HepG2 (cell line): ENCODE results near the gene SETD2. TPM values are rescaled to one million over a fixed set of nuclear protein-coding genes. Genes with fewer than 3 reads are reported as not detected.

ENCODE experiments used
- BORCS8-MEF2B ChIP-seq: sonication (generic); formaldehyde crosslinking; IDR thresholded peaks from 2 replicates; pipeline ENCODE4 v1.8.0; 2022; ENCODE audit warnings: mild to moderate bottlenecking, missing genetic modification reagents
- FOXA1 ChIP-seq, 2 experiments: fragments of 450-650 bp in 1 of 2; sonication (generic) in 1 of 2; formaldehyde crosslinking in 1 of 2; IDR thresholded peaks; 2 replicates each; pipeline versions ENCODE4 v1.4.0 to v1.6.1; 2016 to 2020; ENCODE audit warnings: missing genetic modification reagents in 1 of 2
- GATAD1 ChIP-seq: IDR thresholded peaks from 2 replicates; pipeline ENCODE4 v1.6.1; 2016; ENCODE audit warnings: missing genetic modification reagents, missing compliant biosample characterization
- HNF1A ChIP-seq, 2 experiments: sonication (generic) in 1 of 2; formaldehyde crosslinking in 1 of 2; IDR thresholded peaks; 2 replicates each; pipeline versions ENCODE4 v1.4.0 to v1.6.1; 2016 to 2020; ENCODE audit warnings: borderline replicate concordance in 1 of 2, low read depth in 1 of 2, mild to moderate bottlenecking in 1 of 2, missing genetic modification reagents in 1 of 2
- KAT8 ChIP-seq: IDR thresholded peaks from 2 replicates; pipeline ENCODE4 v1.6.1; 2016; ENCODE audit warnings: missing genetic modification reagents, missing compliant biosample characterization
- NAIF1 ChIP-seq: sonication (generic); formaldehyde crosslinking; IDR thresholded peaks from 2 replicates; pipeline ENCODE4 v1.5.0; 2020; ENCODE audit warnings: mild to moderate bottlenecking, missing genetic modification reagents, borderline replicate concordance
- PCBP2 ChIP-seq: fragments of 200-400 bp; formaldehyde crosslinking; optimal IDR thresholded peaks from 2 replicates; pipeline ENCODE3; 2018; ENCODE audit warnings: low read length, low read depth; ENCODE audit not compliant: poor library complexity, severe bottlenecking
- RBFOX2 ChIP-seq: fragments of 200-400 bp; formaldehyde crosslinking; IDR thresholded peaks from 2 replicates; pipeline ENCODE4 v1.6.1; 2017; ENCODE audit warnings: low read depth, mild to moderate bottlenecking, low read length
- SNAPC4 ChIP-seq: sonication (generic); formaldehyde crosslinking; IDR thresholded peaks from 2 replicates; pipeline ENCODE4 v1.4.0; 2020; ENCODE audit warnings: mild to moderate bottlenecking, missing genetic modification reagents
- ZNF770 ChIP-seq: sonication (generic); formaldehyde crosslinking; IDR thresholded peaks from 2 replicates; pipeline ENCODE4 v1.5.0; 2020; ENCODE audit warnings: mild to moderate bottlenecking, missing genetic modification reagents
- polyA plus RNA-seq, 8 experiments: library from polyadenylated mRNA; depleted of rRNA in 3 of 8; stranded (reverse) in 7 of 8; unstranded in 1 of 8; fragments of >200 nt; fragmentation: Illumina TruSeq in 4 of 8; extraction: Trizol in 4 of 8; gene quantifications; 2 replicates each; pipeline versions ENCODE4 v1.2.1 to v1.2.3, GENCODE V29; 2011 to 2016; ENCODE audit warnings: low read depth in 4 of 8, missing spikeins in 1 of 8, mixed read lengths in 1 of 8; ENCODE audit not compliant: insufficient read depth in 1 of 8
- total RNA-seq, 5 experiments: library from RNA; depleted of rRNA; stranded (reverse); fragments of >200 nt; fragmentation: Illumina TruSeq; extraction: Trizol; gene quantifications; 2 replicates each; pipeline ENCODE4 v1.2.3, GENCODE V29; 2016; ENCODE audit warnings: low read depth in 1 of 5
- TF ChIP-seq, protein P1 (sequence below): sonication (generic); formaldehyde crosslinking; conservative IDR thresholded peaks from 2 replicates; pipeline ENCODE4 v1.4.0; 2020; ENCODE audit warnings: missing genetic modification reagents

Gene SETD2
- total and polyA plus RNA-seq, 2 of the 13 experiments (the other 11 are each of a cell fraction or from before 2014, with no cell fraction given) = 14.2 to 24.2 TPM

- TF ChIP-seq SNAPC4 (CRISPR knock-in tag) (no peak), BORCS8-MEF2B (CRISPR knock-in tag) (0 out of 2 replicates have a peak, but pooled peaks have one; percentile 65), HNF1A (IDR thresholded peaks at IDR 0.05; ENCODE audit: low read depth) (peak; percentile 87), HNF1A (CRISPR knock-in tag; IDR thresholded peaks at IDR 0.05; ENCODE audit: borderline replicate concordance) (peak; percentile 97), NAIF1 (CRISPR knock-in tag) (no peak), GATAD1 (peak; percentile 39; the same call in 1 of the 2 replicates), ZNF770 (CRISPR knock-in tag) (peak; percentile 87), RBFOX2 (0 out of 2 replicates have a peak, but pooled peaks have one; percentile 35), KAT8 (CRISPR knock-in tag) (peak; percentile 78; the same call in 1 of the 2 replicates), PCBP2 (no peak), FOXA1 (IDR thresholded peaks at IDR 0.05) (no peak), FOXA1 (CRISPR knock-in tag; IDR thresholded peaks at IDR 0.05) (0 out of 2 replicates have a peak, but pooled peaks have one; percentile 13)
- TF ChIP-seq, protein P1, sequence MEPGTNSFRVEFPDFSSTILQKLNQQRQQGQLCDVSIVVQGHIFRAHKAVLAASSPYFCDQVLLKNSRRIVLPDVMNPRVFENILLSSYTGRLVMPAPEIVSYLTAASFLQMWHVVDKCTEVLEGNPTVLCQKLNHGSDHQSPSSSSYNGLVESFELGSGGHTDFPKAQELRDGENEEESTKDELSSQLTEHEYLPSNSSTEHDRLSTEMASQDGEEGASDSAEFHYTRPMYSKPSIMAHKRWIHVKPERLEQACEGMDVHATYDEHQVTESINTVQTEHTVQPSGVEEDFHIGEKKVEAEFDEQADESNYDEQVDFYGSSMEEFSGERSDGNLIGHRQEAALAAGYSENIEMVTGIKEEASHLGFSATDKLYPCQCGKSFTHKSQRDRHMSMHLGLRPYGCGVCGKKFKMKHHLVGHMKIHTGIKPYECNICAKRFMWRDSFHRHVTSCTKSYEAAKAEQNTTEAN (CRISPR knock-in tag) = peak; percentile 66
Measured at GRCh38 chr3:46970391-46971091, 193.4 kb downstream of the SETD2 start (continued).
